ENCODE data around the gene FAM180A. TPM values are rescaled to one million over a fixed set of nuclear protein-coding genes. Genes with fewer than 3 reads are reported as not detected.
"Not testable (repeated sequence)": the region's sequence is repeated elsewhere in the genome, so short reads cannot be mapped to it uniquely, and the experiment has no call there.

The FAM180A gene
- total RNA-seq, 1 donor from 2014 or later = not detected

DNA sequence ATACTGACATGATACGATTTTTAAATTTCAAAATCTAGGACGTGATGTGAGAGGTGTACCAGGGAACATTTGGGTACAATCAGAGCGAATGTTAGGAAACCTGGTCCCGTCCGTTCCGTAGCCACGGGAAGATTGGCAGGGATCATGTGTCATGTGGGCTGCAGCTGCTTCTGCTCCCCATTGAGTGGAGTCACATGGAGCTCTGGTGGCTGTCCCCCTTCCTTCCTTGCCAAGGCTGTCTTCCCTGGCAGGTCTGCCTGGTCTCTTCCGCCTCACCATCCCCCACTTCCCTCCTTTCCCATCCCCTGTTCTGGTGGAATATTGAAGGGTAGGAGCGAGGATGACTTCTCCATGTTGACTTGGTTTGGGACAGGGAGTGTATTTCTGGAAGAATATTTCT, 33.8 kb upstream of the FAM180A start:
- H3K27me3 Mint-ChIP-seq (ENCODE audit: unreplicated experiment) = no peaks in the 10 kb centered on the region

GRCh38 chr7:135777626-135778398, 29.2 kb upstream of the FAM180A start:
- Mint-ChIP-seq H3K4me1 (ENCODE audit: low read depth, unreplicated experiment) (peaks cover 7% of the 10 kb centered on the region), H3K27me3 (ENCODE audit: unreplicated experiment) (no peaks in the 10 kb centered on the region), H3K36me3 (ENCODE audit: unreplicated experiment) (peaks cover 15% of the 10 kb centered on the region), H3K4me3 (ENCODE audit: unreplicated experiment) (no peak overlapping the region), H3K27ac (ENCODE audit: unreplicated experiment) (no peak overlapping the region), H3K9me3 (ENCODE audit: unreplicated experiment) (peaks cover 7% of the 10 kb centered on the region)
- TF ChIP-seq CTCF (IDR thresholded peaks at IDR 0.05; ENCODE audit: partially characterized antibody, unreplicated experiment) = no peak
- no peak for DNase-seq

More for the DNA sequence above, 33.8 kb upstream of the FAM180A start:
- peaks cover 10% of the 10 kb centered on the region for H3K9me3 Mint-ChIP-seq (ENCODE audit: unreplicated experiment)
- no peaks in the 10 kb centered on the region for H3K4me1 Mint-ChIP-seq (ENCODE audit: low read depth, unreplicated experiment)
- H3K27ac Mint-ChIP-seq (ENCODE audit: unreplicated experiment) = no peak overlapping the region
- peaks cover 14% of the 10 kb centered on the region for H3K36me3 Mint-ChIP-seq (ENCODE audit: unreplicated experiment)
- TF ChIP-seq CTCF (IDR thresholded peaks at IDR 0.05; ENCODE audit: partially characterized antibody, unreplicated experiment) = no peak
- H3K4me3 Mint-ChIP-seq (ENCODE audit: unreplicated experiment) = no peak overlapping the region
- no peak for DNase-seq

DNA sequence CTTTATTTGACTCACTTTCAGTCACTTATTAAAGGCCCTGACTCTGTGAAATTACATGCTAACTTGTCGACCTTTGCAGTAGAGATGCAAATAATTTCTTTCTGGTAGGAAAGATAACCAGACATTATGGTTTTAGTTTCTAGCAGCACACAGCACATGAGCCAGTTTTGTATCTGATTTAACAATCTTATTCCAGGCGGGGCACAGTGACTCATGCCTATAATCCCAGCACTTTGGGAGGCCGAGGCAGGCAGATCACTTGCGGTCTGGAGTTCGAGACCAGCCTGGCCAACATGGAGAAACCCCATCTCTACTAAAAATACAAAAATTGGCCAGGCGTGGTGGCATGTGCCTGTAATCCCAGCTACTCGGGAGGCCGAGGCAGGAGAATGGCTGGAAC, 27.3 kb upstream of the FAM180A start:
- H3K27me3 Mint-ChIP-seq (ENCODE audit: unreplicated experiment); H3K27ac Mint-ChIP-seq (ENCODE audit: unreplicated experiment); H3K4me3 Mint-ChIP-seq (ENCODE audit: unreplicated experiment); DNase-seq; H3K9me3 Mint-ChIP-seq (ENCODE audit: unreplicated experiment): not testable (repeated sequence)
- peaks cover 16% of the 10 kb centered on the region for H3K4me1 Mint-ChIP-seq (ENCODE audit: low read depth, unreplicated experiment)
- peaks cover 15% of the 10 kb centered on the region for H3K36me3 Mint-ChIP-seq (ENCODE audit: unreplicated experiment)

- Mint-ChIP-seq H3K4me3 (ENCODE audit: unreplicated experiment) (no peak overlapping the region), H3K36me3 (ENCODE audit: unreplicated experiment) (peaks cover 15% of the 10 kb centered on the region), H3K27me3 (ENCODE audit: unreplicated experiment) (no peaks in the 10 kb centered on the region), H3K9me3 (ENCODE audit: unreplicated experiment) (peaks cover 5% of the 10 kb centered on the region), H3K4me1 (ENCODE audit: low read depth, unreplicated experiment) (peaks cover 20% of the 10 kb centered on the region), H3K27ac (ENCODE audit: unreplicated experiment) (no peak overlapping the region)
- no peak for TF ChIP-seq CTCF (IDR thresholded peaks at IDR 0.05; ENCODE audit: partially characterized antibody, unreplicated experiment)
- no peak for DNase-seq
Measured at GRCh38 chr7:135775230-135775629, 26.6 kb upstream of the FAM180A start.

DNA sequence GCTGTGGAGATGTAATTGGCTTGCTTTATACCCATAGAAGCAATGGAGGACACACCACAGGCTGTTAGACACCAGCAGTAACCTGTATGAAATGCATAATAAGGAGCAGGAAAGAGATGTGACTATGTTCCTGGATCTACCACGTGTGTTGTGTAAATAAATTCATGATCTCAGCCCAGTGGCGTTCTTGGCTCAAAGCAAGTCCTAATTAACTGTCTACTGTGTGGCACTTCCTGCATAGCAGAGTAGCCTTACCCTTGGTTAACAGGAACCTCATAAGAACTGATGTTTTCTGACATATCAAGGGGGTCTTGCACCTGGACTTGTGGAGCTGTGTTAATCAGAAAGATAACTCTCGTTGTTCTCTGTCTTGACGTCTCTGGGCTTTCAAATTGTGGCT, 25.7 kb upstream of the FAM180A start:
- Mint-ChIP-seq H3K9me3 (ENCODE audit: unreplicated experiment) (peaks cover 9% of the 10 kb centered on the region), H3K4me1 (ENCODE audit: low read depth, unreplicated experiment) (peaks cover 28% of the 10 kb centered on the region), H3K36me3 (ENCODE audit: unreplicated experiment) (peaks cover 15% of the 10 kb centered on the region), H3K27me3 (ENCODE audit: unreplicated experiment) (no peaks in the 10 kb centered on the region), H3K27ac (ENCODE audit: unreplicated experiment) (no peak overlapping the region), H3K4me3 (ENCODE audit: unreplicated experiment) (no peak overlapping the region)
- no peak for TF ChIP-seq CTCF (IDR thresholded peaks at IDR 0.05; ENCODE audit: partially characterized antibody, unreplicated experiment)
- no peak for DNase-seq
